Measurements from ENCODE around the gene CFAP74.

The CFAP74 gene

DNA sequence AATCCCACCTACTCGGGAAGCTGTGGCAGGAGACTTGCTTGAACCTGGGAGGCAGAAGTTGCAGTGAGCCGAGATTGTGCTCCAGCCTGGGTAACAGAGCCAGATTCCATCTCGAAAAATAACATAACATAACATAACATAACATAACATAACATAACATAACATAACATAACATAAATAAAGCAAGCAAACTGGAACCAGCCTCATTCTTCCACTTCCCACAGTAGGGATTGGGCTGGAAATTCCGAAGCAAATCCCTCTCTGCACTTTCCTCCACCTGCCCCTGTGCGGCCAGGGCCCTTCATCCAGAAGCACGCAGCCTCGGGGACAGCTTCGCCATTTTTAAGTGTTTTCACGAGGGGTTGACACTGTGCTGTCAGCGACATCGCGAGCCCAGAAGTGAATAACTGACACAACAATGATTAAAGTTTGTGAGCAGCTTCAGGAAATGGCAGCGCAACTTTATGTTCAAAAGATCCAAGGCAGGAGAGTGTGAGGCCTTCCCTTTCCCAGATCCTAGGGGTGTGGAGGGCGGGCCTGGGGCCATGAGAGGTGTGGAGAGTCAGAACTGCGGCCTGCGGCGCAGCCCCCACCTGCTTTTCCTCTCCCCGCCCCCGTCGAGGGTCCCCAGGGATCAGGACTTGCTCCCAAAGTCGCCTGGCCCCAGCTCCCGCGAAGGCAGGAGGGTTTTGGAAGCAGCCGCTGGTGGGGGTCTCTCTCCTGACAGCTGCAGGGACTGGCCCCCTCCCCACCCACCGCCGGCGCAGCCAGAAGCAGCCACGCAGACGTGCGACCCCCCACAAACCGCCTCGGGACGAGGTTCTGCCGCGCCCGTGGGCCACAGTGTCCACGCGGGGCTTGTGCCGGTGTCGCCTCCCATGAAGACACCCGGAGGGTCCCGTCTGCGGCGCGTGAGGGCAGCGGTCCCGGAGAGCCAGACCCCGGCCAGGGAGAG is 14.9 kb upstream of the CFAP74 start:
- DNase-seq (ENCODE audit: low spot score): no peak

DNA sequence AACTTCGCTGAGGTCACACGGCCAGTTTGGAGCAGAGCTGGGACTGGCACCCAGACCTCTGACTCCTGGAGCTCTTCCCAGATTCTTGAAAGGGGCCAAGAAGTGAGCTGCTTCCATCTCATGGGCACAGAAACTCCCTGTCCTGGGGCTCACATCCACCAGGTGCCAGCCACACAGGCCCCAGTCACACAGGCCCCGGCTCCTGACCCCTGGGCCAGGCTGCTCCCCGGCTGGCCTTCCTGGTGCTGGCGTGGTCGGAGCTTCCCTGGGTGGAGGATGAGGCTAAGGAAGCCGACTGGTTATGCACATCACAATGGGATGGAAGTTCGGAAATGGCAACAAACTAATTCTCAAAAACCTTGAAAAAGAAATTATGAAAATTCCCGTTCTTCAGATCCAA is 12.5 kb upstream of the CFAP74 start:
- DNase-seq (ENCODE audit: low spot score): no peak

GRCh38 chr1:2014741-2015735 is 11.5 kb upstream of the CFAP74 start:
- no peak for DNase-seq (ENCODE audit: low spot score)

DNA sequence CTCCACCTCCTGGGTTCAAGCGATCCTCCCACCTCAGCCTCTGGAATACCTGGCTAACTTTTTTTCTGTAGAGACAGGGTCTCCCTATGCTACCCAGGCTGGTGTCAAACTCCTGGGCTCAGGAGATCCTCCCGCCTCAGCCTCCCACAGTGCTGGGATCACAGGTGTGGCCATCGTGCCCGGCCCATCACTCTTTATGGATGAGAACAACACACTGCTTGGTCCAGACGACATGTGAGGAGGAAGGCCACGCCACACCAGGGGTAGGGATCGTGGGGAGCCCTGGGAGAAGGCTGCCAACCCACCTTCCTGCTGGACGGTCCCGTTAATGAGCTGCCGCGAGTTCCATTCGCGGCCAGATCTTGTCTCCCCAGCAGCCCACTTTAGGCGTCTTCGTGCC is 10.6 kb upstream of the CFAP74 start:
- no peak for DNase-seq (ENCODE audit: low spot score)

GRCh38 chr1:2009101-2010053 is 5.8 kb upstream of the CFAP74 start:
- no peak for DNase-seq (ENCODE audit: low spot score)

DNA sequence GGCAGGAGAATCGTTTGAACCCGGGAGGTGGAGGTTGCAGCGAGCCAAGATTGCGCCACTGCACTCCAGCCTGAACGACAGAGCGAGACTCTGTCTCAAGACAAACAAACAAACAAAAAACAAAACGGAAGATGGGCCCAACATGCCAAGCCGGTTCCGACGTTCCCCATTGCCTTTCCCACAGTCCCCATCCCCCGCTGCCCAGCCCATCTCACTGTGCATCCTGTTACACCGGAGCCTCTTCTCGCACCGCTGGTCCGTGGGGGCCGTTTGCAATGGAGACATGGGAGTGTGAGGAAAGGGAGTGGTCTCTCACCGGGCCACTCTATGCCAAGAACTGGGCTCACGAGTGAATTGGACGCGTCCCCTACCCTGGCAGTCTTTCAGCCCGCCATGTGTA is 1.3 kb upstream of the CFAP74 start:
- DNase-seq (ENCODE audit: low spot score): no peak

DNA sequence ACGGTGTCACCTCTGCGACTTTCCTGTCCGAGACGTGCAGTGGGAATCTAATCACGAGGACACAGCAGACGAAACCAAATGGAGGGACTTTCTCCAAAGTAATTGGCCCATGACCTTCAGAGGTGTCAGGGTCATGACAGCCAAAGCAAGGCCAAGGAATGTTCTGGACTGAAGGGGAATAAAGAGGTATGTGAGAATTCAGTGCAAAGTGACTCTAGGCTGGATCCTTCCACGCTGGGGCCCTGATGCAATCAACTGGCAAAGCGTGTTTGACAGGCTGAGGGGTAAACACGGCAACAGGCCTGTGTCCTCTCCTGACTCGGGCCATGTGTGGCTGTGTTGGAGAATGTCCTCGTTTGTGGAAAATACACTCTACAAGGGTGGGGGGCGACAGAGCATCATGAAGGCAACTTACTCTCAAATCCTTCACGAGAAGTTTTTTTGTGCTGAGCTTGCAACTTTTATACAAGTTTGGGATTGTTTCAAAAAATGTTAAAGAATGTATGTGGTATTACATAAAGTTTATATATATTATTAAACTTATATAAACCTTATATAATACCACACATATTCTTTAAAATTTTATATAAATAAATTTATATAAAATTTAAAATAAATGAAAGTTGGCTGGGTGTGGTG is 1.7 kb downstream of the CFAP74 start:
- no peak for DNase-seq (ENCODE audit: low spot score)

DNA sequence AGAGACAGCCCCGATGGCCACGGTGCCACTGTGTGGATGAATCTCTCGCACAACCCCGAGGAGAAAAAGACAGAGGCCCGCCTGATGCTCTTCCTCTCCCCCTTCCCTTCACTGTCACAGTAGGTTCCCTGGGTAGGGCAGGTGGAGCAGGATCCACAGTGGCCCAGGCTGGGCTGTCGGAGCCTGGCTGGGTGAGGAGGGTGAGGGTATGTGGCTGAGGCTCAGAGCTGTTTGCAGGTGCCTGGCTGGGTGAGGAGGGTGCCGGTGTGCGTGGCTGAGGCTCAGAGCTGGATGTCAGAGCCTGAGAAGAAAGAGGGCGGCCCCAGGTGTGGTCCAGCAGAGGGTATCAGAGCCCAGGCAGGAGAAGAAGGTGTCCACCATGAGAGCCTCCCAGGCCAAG is 2.7 kb downstream of the CFAP74 start:
- no peak for DNase-seq (ENCODE audit: low spot score)

DNA sequence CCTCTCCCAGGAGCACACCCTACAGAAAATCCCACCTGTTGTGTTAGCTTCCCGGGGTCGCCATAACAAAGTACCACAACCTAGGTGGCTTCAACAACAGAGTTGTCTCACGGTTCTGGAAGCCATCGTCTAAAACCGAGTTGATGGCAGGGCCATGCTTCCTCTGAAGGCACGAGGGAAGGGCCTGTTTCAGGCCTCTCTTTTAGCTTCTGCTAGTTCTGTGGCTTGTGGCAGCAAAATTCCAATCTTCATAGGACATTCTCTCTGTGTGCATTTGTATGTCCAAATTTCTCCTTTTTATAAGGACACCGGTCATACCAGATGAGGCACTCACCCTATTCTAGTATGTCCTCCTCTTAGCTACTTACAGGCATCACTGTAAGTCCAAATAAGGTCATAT is 3.2 kb downstream of the CFAP74 start:
- no peak for DNase-seq (ENCODE audit: low spot score)

- DNase-seq (ENCODE audit: low spot score): no peak
Observed at GRCh38 chr1:1997576-1997975, 6.0 kb downstream of the CFAP74 start.

DNA sequence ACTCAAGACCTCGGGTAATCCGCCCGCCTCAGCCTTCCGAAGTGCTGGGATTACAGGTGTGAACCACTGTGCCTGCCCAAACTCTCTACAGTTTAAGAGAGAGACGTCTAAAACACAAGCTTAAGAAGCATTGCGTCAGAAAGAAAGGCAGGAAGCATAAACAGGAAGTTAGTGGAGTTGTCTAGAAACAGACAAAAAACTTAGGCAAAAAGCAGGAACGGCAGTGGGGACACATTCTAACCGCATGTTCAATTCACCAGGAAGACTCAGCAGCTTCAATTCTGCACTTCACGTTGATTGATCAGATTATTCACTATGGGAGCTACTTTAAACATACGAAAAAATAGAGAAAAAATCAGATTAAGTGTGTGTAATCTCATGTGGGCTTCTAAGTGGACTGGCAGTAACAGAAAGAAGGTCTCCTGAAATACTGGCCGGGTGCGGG is 7.4 kb downstream of the CFAP74 start:
- DNase-seq (ENCODE audit: low spot score): no peak

GRCh38 chr1:1994536-1994935 is 9.1 kb downstream of the CFAP74 start:
- no peak for DNase-seq (ENCODE audit: low spot score)

- no peak for DNase-seq (ENCODE audit: low spot score)
Observed at GRCh38 chr1:1990222-1990621, 13.4 kb downstream of the CFAP74 start.

- DNase-seq (ENCODE audit: low spot score): no peak
Observed at GRCh38 chr1:1989789-1990188, 13.8 kb downstream of the CFAP74 start.

GRCh38 chr1:1989102-1989542 is 14.5 kb downstream of the CFAP74 start:
- DNase-seq (ENCODE audit: low spot score): no peak

DNA sequence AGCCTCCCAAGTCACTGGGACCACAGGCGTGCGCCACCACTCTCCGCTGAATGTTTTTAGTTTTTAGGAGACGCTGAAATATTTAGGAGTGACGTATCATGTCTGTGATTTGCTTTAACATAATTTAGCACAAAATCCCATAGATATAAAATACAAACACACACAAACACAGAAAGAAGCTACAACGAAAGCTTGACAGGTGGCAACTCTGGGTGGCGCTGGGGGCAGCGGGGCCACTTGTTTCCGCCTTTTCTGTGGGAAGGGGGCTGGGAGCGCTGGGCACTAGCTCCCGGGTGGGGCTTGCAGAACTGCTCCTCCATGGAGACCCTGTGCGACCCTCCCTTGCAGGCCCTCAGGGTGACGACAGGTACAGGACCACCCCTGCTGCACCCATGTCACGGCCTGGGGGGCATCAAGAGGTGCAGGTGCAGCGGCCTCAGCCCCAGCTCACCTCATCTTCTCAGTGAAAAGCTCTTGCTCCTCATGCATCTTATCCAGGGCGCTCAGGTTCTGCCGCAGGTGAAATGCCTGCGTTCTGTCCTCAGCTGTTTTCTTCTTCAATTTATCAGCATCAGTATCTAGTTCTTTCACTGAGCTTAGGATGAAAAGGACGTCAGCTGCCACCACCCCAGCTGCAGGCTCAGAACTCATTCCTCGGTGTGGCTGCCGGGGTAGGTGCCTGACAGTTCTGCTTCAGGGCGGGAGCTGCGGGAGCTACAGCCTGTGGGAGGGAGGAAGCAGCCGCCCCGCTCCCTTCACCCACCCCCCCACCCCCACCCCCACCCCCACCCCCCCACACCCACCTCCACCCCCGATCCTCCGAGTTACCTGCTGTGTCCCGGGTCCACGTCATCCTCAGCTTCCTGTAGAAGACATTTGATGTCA is 15.3 kb downstream of the CFAP74 start:
- DNase-seq (ENCODE audit: low spot score): no peak

DNA sequence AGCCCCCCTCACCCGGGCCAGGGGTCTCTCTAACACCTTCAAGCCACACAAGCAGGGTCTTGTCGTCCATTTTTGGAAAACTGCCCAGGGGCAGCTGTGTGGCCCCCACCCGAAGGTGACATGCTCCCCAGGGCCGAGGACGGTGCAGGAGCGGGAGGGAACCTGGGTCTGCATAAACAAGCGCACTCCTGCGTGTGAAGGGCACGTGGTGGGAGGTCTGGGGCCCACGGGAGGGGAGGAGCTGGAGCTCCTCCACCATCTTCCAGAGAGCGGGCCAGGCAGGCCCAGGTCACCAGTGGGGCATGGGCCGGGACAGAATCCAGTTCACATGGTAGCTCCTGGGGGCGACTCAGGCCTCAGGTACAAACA is 16.5 kb downstream of the CFAP74 start:
- DNase-seq (ENCODE audit: low spot score): no peak

DNA sequence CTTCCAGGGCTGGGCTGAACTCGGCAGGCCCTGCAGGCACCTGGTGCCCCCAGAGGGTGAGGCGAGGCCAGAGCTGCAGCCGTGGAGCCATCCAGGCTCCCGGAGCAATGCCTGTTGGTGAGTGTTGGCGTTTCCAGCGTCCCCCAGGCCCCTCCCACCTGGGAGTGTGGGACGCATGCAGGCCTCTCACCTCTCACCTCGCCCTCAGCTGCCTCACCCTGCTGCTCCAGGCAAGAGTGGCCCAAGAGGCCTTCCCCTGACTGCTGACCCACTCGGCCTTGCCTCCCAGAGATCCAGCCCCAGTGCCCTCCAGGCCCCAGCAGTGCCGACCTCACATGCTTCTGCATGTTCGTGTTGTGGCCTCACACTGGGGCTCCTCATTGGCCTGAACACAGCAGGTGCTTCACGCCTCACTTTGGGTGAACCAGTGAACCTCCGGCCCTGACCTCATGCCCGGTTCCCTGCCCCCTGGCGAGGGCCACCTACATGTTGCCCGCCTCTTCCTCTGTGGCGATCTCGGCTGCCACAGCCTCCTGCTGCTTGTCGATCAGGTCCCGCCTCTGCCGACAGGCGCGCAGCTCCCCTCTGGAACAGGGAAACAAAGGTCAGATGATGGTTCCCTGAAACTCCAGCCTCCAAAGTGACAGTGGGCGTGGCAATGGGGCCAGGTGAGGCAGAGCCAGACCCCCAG is 17.0 kb downstream of the CFAP74 start:
- no peak for DNase-seq (ENCODE audit: low spot score)

GRCh38 chr1:1985375-1986050 is 18.1 kb downstream of the CFAP74 start:
- DNase-seq (ENCODE audit: low spot score): no peak

Measured in AG08396 (cell line).